Measurements from ENCODE around the gene FAM221B. TPM values are rescaled to one million over a fixed set of nuclear protein-coding genes. Genes with fewer than 3 reads are reported as not detected.

The FAM221B gene
- total and polyA plus RNA-seq, 2 experiments from 2014 or later, result 0.47 TPM; not detected in 1

GRCh38 chr9:35854091-35854762 lies 25.7 kb upstream of the FAM221B start:
- no peak overlapping the region for H3K4me2 ChIP-seq
- no peaks in the 10 kb centered on the region for H3K9me3 Mint-ChIP-seq
- no peak overlapping the region for H3K27ac Mint-ChIP-seq
- peaks cover 3% of the 10 kb centered on the region for H3K27me3 Mint-ChIP-seq (ENCODE audit: insufficient read depth, low read depth, poor library complexity)
- no peaks in the 10 kb centered on the region for H3K79me2 ChIP-seq (replicated peaks; ENCODE audit: insufficient read depth)
- no peak overlapping the region for H3K4me3 Mint-ChIP-seq
- no peaks in the 10 kb centered on the region for H3K36me3 Mint-ChIP-seq (ENCODE audit: low read depth)
- no peak for DNase-seq (ENCODE audit: low spot score)
- H3K4me3 ChIP-seq, result no peak overlapping the region
- H3K27ac ChIP-seq (ENCODE audit: low read depth), result no peak overlapping the region
- H4K20me1 ChIP-seq (replicated peaks; ENCODE audit: insufficient read depth), result no peaks in the 10 kb centered on the region
- no peaks in the 10 kb centered on the region for H3K36me3 ChIP-seq (ENCODE audit: insufficient read depth)
- H2AFZ ChIP-seq, result no peak overlapping the region
- H3F3A ChIP-seq (replicated peaks; ENCODE audit: low read depth), result no peaks in the 10 kb centered on the region
- TF ChIP-seq, protein P1, sequence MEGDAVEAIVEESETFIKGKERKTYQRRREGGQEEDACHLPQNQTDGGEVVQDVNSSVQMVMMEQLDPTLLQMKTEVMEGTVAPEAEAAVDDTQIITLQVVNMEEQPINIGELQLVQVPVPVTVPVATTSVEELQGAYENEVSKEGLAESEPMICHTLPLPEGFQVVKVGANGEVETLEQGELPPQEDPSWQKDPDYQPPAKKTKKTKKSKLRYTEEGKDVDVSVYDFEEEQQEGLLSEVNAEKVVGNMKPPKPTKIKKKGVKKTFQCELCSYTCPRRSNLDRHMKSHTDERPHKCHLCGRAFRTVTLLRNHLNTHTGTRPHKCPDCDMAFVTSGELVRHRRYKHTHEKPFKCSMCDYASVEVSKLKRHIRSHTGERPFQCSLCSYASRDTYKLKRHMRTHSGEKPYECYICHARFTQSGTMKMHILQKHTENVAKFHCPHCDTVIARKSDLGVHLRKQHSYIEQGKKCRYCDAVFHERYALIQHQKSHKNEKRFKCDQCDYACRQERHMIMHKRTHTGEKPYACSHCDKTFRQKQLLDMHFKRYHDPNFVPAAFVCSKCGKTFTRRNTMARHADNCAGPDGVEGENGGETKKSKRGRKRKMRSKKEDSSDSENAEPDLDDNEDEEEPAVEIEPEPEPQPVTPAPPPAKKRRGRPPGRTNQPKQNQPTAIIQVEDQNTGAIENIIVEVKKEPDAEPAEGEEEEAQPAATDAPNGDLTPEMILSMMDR (conservative IDR thresholded peaks at IDR 0.05; ENCODE audit: low read depth in 2 of 2), result no peak
- TF ChIP-seq EZH2 (IDR thresholded peaks at IDR 0.05; ENCODE audit: low read depth, unreplicated experiment), result no peak
- no peaks in the 10 kb centered on the region for H3K27me3 ChIP-seq (ENCODE audit: insufficient read depth)
- H3K4me1 ChIP-seq (ENCODE audit: insufficient read depth), result no peaks in the 10 kb centered on the region
- no peaks in the 10 kb centered on the region for H3K9me2 ChIP-seq (ENCODE audit: insufficient read depth)
- no peak for ATAC-seq
- no peaks in the 10 kb centered on the region for H3K4me1 Mint-ChIP-seq

- Mint-ChIP-seq H3K4me1 (no peaks in the 10 kb centered on the region), H3K27ac (no peak overlapping the region)
- H3K4me1 ChIP-seq (ENCODE audit: insufficient read depth), result no peaks in the 10 kb centered on the region
- TF ChIP-seq STAT1 (IDR thresholded peaks at IDR 0.05; ENCODE audit: unreplicated experiment) (no peak), ETS1 (IDR thresholded peaks at IDR 0.05) (no peak), JUNB (IDR thresholded peaks at IDR 0.05; ENCODE audit: unreplicated experiment) (no peak), ZNF114 (CRISPR knock-in tag; IDR thresholded peaks at IDR 0.05) (no peak), ZNF462 (CRISPR knock-in tag; IDR thresholded peaks at IDR 0.05) (no peak)
- TF ChIP-seq, protein P1 (conservative IDR thresholded peaks at IDR 0.05; ENCODE audit: low read depth in 2 of 2), result no peak
Observed at GRCh38 chr9:35852876-35853865, 24.6 kb upstream of the FAM221B start.

More at GRCh38 chr9:35852876-35853865, 24.6 kb upstream of the FAM221B start:
- H3K79me2 ChIP-seq (replicated peaks; ENCODE audit: insufficient read depth), result no peaks in the 10 kb centered on the region
- DNase-seq (ENCODE audit: low spot score) (no peak), ATAC-seq (no peak)
- no peaks in the 10 kb centered on the region for H3K9me3 Mint-ChIP-seq
- no peaks in the 10 kb centered on the region for H3K9me2 ChIP-seq (ENCODE audit: insufficient read depth)
- H3K4me2 ChIP-seq, result no peak overlapping the region
- no peaks in the 10 kb centered on the region for H3K36me3 ChIP-seq (ENCODE audit: insufficient read depth)
- H3K4me3 ChIP-seq, result no peak overlapping the region
- H3K27me3 Mint-ChIP-seq (ENCODE audit: insufficient read depth, low read depth, poor library complexity), result peaks cover 2% of the 10 kb centered on the region
- no peaks in the 10 kb centered on the region for H3K27me3 ChIP-seq (ENCODE audit: insufficient read depth)
- no peak overlapping the region for H3K4me3 Mint-ChIP-seq
- no peaks in the 10 kb centered on the region for H4K20me1 ChIP-seq (replicated peaks; ENCODE audit: insufficient read depth)
- H2AFZ ChIP-seq, result no peak overlapping the region
- no peak overlapping the region for H3K27ac ChIP-seq (ENCODE audit: low read depth)
- no peaks in the 10 kb centered on the region for H3F3A ChIP-seq (replicated peaks; ENCODE audit: low read depth)
- H3K36me3 Mint-ChIP-seq (ENCODE audit: low read depth), result peaks cover under 1% of the 10 kb centered on the region; the same call in 2 of the 3 replicates

All from GM23338 (cell line).